GM18870 (cell line): Measurements from ENCODE around the gene CDKN2B-AS1.

Experiments
- ATAC-seq: cut with Tn5 transposase; IDR thresholded peaks from one replicate; pipeline ENCODE4 v1.9.1; 2021; ENCODE audit warnings: moderate library complexity; ENCODE audit not compliant: unreplicated experiment

The CDKN2B-AS1 gene

GRCh38 chr9:22147813-22148527 is 153.4 kb downstream of the CDKN2B-AS1 start:
- ATAC-seq, result no peak

DNA sequence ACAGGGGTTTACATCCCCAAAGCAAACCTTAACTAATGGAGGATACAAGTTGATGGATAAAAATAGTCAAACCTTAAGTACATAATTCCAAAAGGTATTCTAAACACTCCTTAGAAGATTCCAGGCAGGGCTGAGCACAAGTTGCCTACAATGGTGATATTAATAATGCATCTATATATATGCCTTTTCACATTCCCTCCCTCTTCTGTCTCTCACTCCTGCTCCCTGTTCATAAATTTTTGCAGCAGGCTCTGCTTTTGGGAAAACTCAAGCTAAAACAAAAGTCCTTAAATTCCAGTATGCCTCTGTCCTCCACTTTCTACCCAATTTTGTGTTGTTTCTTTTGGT is 153.9 kb downstream of the CDKN2B-AS1 start:
- ATAC-seq, result no peak

GRCh38 chr9:22148876-22149637 is 154.5 kb downstream of the CDKN2B-AS1 start:
- no peak for ATAC-seq

DNA sequence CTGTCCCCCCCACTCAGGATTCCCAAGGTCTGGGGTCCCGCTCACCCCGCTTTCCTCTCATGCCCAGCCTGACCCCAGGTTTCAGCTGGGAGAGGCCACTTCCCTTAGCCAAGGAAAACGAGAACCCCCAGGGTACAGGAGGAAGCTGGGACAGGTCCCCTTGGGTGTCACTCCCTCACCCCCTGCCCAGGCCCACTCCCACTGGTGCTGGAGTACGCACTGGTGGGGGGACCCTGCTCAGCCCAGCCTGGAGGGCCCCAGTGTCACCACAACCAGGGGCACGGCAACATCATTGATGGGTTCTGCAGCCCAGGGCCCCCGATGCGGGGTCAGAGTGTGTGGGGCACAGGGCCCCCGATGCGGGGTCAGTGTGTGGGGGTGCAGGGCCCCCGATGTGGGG is 159.5 kb downstream of the CDKN2B-AS1 start:
- ATAC-seq, result no peak

GRCh38 chr9:22156586-22156985 is 162.0 kb downstream of the CDKN2B-AS1 start:
- ATAC-seq, result no peak

GRCh38 chr9:22157276-22157675 is 162.7 kb downstream of the CDKN2B-AS1 start:
- no peak for ATAC-seq

DNA sequence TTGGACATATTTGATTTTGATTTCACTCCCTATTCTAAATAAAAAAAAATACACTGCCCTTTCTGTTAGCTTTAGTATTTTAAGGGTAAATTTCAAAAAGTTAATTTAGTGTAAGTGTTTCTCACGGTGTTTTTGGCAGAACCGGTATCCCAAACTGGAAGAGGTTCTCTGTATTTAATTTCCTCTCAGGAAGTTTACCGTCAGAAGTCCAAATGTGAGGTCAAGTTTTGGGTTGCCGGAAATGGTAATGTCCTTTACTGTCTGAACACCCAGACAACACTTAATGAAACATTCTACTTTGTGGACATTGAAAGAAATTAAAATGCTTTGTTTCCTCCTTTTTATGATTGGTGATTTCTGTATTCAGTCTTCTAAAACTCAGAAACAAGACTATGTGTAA is 163.2 kb downstream of the CDKN2B-AS1 start:
- ATAC-seq, result no peak

DNA sequence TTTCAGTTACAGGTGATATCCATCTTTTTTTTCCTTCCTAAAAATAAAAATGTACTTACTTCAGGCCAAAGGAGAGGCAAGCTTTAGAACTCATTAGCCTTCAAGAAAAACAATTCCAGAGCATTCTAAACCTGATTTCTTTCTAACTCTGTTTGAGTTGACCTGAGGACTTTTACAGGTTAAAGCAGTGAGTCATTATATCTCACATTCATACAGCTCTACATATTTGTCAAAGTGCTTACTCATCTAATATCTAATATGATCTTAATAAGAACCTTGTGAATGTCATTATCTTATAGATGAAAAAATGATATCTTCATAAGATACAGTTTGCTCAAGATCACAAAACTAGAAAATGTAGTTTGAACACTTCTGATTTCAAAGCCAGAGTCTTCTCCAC is 163.7 kb downstream of the CDKN2B-AS1 start:
- ATAC-seq, result no peak

GRCh38 chr9:22158927-22159346 is 164.3 kb downstream of the CDKN2B-AS1 start:
- no peak for ATAC-seq

GRCh38 chr9:22159586-22159985 is 165.0 kb downstream of the CDKN2B-AS1 start:
- no peak for ATAC-seq

- no peak for ATAC-seq
These were observed 165.6 kb downstream of the CDKN2B-AS1 start for GRCh38 chr9:22160221-22160620.

DNA sequence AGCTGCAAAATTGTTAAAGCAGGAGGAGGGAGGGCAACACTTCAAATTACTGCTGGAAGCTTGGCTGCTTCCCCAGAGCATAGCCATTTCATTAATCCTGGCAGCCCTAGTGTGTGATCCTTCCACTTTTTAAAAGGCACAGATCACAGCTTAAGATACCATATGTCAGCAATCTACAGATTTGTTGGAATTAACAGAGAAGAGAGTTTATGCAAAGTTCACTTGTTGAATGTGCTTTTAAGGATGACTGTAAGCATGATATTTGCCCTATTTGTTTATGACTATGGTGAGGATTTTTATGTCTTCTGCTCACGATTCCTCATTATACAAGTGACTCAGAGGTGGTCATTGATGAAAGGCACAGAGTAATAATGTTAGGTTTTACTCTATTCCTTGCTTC is 170.6 kb downstream of the CDKN2B-AS1 start:
- ATAC-seq, result no peak

- no peak for ATAC-seq
These were observed 174.7 kb downstream of the CDKN2B-AS1 start for GRCh38 chr9:22169243-22169642.

- ATAC-seq, result no peak
These were observed 175.3 kb downstream of the CDKN2B-AS1 start for GRCh38 chr9:22169727-22170503.
